Rectal smooth muscle tissue (tissue), 1 donor: ENCODE measurements around the gene VPS36.
"Not testable (repeated sequence)": the region's sequence is repeated elsewhere in the genome, so short reads cannot be mapped to it uniquely, and the experiment has no call there.

Experiments used
- H3K27ac ChIP-seq: one replicate; pipeline ENCODE4 v1.7.0; 2013; ENCODE audit warnings: low read depth, low read length, inconsistent platforms
- H3K27me3 ChIP-seq: one replicate; pipeline ENCODE4 v1.7.0; 2013; ENCODE audit warnings: low read length; ENCODE audit not compliant: control insufficient read depth, insufficient read depth
- H3K36me3 ChIP-seq: one replicate; pipeline ENCODE4 v1.7.0; 2013; ENCODE audit warnings: low read length; ENCODE audit not compliant: control insufficient read depth, insufficient read depth
- H3K4me1 ChIP-seq: one replicate; pipeline ENCODE4 v1.7.0; 2013; ENCODE audit warnings: low read length; ENCODE audit not compliant: control insufficient read depth, insufficient read depth
- H3K4me3 ChIP-seq: one replicate; pipeline ENCODE4 v1.7.0; 2013; ENCODE audit warnings: low read length
- H3K9ac ChIP-seq: one replicate; pipeline ENCODE4 v1.7.0; 2013; ENCODE audit warnings: low read length

Gene VPS36

DNA sequence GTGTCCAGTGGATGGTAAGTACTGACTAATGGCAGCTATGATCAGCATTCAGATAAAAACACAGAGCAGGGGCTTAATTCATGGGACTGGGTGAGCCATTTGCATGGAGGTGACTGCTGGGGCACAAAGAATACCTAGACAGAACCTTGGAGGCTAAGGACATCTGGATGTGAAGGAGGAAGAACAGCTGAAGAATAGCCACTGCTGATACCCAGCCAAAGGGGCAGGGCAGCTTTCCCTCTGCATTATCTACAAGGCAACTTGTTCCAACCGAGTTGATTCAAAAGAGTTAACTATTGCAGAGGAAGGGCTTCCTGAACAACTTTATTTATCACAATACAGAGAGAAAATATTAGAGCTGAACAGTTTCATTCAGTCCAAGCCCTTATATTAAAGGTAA is 31.4 kb downstream of the VPS36 start:
- Histone ChIP-seq H3K27me3 (no peaks in the 10 kb centered on the region), H3K27ac (no peak overlapping the region), H3K9ac (no peak overlapping the region), H3K4me3 (no peak overlapping the region), H3K4me1 (no peaks in the 10 kb centered on the region), H3K36me3 (peaks cover 8% of the 10 kb centered on the region)

DNA sequence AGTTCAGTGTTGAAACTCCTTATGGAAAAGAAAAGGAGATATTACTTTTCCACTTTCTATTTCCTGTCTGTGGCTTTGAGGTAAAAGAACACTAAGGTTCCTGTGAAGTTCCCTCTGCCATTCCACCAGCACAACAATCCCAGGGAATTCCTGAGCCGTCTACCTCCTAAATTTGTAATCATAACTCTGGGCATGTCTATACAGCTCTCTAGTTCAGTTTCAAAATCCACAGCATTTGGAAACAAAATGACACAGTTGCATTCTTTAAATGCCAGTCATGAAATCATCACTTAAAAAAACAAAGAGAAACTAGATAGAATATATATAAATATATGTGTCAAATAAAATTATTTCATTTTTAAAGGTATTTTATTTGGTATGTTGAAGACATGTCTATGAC is 35.5 kb downstream of the VPS36 start:
- H3K4me1 ChIP-seq, result no peaks in the 10 kb centered on the region
- H3K27me3 ChIP-seq, result no peaks in the 10 kb centered on the region
- no peak overlapping the region for H3K4me3 ChIP-seq
- no peak overlapping the region for H3K27ac ChIP-seq
- peaks cover 11% of the 10 kb centered on the region for H3K36me3 ChIP-seq
- H3K9ac ChIP-seq, result no peak overlapping the region

DNA sequence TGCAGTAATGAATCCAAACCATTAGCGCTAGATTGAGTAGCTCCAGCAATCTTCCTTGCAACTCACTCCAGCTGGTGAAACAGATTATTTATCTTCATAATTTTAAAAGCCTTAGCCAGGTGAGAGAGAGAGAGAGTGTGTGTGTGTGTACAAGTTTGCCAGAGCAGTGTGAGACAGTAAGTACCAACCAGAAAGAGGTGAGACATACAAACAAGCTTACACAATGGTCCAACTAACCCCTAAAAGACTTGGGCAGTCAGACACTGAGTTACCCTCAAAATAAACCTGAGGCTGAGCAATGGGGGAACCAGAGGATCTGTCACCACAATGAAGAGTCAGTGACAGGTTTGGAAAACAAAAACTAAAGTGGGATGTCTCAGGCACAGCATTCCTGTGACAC is 36.4 kb downstream of the VPS36 start:
- Histone ChIP-seq H3K27ac (no peak overlapping the region), H3K4me1 (no peaks in the 10 kb centered on the region), H3K27me3 (no peaks in the 10 kb centered on the region), H3K9ac (no peak overlapping the region), H3K4me3 (no peak overlapping the region), H3K36me3 (peaks cover 11% of the 10 kb centered on the region)

DNA sequence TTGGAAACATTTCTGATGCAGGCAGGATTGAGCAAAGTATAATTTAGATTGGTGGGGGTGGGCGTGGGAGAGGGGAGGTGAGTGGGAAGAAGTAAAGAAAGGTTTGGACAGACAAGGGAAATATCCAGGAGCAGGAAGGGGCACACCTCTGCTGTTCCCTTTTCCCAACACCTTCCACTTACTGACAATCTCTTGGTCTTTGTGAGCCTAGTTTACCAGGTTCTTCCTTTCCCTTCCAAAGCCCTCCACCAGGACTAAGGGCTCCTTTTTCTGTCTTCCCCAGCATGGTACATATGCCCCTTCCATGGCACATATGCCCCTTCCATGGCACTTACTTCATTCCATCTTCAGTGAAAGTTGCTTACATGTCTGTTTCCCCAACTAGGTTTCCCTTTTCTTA is 38.3 kb downstream of the VPS36 start:
- H3K4me1 ChIP-seq, result no peaks in the 10 kb centered on the region
- H3K27me3 ChIP-seq, result no peaks in the 10 kb centered on the region
- no peak overlapping the region for H3K9ac ChIP-seq
- H3K27ac ChIP-seq, result no peak overlapping the region
- H3K4me3 ChIP-seq, result no peak overlapping the region
- H3K36me3 ChIP-seq, result peaks cover 6% of the 10 kb centered on the region

DNA sequence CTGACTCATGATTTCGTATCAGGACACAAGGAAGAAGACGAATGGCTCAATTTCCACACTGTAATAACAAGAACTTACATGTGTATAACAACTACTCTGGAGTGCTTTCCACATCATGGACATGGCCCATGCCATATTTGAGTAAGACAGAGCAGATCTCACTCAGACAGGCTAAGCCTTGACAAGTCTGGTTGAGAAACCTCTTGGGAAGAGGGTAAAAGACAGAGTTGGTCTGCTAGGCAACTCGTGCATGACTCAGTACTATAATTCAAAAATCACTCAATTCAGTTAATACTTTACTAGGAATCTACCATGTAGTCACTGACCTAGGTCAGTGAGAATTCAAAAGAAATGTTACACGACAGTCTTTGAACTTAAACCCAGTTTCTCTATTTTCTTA is 38.8 kb downstream of the VPS36 start:
- no peaks in the 10 kb centered on the region for H3K27me3 ChIP-seq
- no peaks in the 10 kb centered on the region for H3K4me1 ChIP-seq
- no peak overlapping the region for H3K4me3 ChIP-seq
- H3K9ac ChIP-seq, result no peak overlapping the region
- H3K27ac ChIP-seq, result no peak overlapping the region
- peaks cover 6% of the 10 kb centered on the region for H3K36me3 ChIP-seq

DNA sequence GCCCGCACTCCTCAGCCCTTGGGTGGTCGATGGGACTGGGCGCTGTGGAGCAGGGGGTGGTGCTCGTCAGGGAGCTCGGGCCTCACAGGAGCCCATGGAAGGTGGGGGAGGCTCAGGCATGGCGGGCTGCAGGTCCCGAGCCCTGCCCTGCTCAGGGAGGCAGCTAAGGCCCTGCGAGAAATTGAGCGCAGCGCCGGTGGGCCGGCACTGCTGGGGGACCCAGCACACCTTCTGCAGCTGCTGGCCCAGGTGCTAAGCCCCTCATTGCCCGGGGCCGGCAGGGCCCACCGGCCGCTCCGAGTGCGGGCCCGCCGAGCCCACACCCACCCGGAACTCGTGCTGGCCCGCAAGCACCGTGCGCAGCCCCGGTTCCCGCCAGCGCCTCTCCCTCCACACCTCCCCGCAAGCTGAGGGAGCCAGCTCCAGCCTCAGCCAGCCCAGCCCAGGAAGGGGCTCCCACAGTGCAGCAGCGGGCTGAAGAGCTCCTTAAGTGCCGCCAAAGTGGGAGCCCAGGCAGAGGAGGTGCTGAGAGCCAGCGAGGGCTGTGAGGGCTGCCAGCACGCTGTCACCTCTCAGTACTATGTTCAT is 42.3 kb downstream of the VPS36 start:
- H3K27me3 ChIP-seq, H3K4me1 ChIP-seq, H3K36me3 ChIP-seq, H3K27ac ChIP-seq, H3K9ac ChIP-seq, H3K4me3 ChIP-seq: not testable (repeated sequence)

DNA sequence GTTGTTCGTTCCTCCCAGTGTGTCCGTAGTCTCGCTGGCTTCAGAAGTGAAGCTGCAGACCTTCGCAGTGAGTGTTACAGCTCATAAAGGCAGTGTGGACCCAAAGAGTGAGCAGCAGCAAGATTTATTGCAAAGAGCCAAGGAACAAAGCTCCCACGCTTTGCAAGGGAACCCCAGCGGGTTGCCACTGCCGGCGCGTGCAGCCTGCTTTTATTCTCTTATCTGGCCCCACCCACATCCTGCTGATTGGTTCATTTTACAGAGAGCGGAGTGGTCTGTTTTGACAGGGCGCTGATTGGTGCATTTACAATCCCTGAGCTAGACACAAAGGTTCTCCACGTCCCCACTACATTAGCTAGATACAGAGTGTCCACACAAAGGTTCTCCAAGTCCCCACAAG is 43.0 kb downstream of the VPS36 start:
- H3K36me3 ChIP-seq, H3K4me1 ChIP-seq, H3K9ac ChIP-seq, H3K27me3 ChIP-seq, H3K4me3 ChIP-seq, H3K27ac ChIP-seq: not testable (repeated sequence)

DNA sequence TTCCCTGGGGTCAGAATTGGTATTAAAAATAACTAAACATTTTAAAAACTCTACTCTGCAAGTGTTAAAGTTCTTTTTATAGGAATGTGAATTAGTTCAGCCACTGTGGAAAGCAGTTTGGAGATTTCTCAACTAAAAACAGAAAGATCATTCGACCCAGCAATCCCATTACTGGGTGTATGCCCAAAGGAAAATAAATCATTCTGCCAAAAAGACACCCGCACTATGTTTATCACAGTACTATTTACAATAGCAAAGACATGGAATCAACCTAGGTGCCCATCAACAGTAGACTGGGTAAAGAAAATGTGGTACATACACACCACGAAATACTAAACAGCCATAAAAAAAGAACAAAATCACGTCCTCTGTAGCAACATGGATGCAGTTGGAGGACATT is 43.8 kb downstream of the VPS36 start:
- Histone ChIP-seq H3K27me3 (no peaks in the 10 kb centered on the region), H3K27ac (no peak overlapping the region), H3K4me3 (no peak overlapping the region), H3K4me1 (peaks cover 4% of the 10 kb centered on the region), H3K9ac (no peak overlapping the region), H3K36me3 (no peaks in the 10 kb centered on the region)

DNA sequence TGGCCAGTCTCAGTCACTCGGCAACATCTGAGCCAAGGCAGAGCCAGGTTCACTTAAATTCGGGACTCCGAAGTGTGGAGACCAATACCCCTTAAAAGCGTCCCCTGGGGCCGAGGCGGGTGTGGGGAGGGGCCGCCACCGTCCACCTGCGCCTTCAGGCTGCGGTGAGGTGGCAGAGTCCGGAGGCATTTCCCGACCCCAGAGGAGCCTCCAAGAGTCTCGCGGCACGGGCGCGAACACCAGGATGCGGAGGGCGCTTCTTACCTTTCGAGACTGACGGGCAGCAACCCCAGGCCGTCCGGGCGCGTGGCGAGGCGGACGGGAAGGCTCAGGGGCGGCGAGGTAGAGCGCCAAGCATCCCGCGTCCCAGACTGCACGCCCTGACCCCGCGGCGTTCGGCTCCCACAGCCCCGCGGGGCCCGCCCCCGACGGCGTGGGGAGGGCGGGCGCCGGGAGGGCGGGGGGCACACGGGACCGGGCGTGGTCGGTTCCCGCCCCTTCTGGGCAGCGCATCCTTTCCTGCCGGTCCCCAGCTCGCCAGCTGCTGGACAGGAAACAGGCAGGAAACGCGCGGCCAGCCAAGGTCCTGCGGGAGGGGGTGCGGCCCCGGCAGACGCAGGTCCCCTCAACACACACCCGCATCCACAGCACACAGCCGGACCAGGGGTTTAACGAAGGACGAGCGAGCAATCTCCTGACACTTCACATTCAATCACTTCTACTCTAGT is 44.5 kb downstream of the VPS36 start, which contains the start of gene THSD1:
Gene THSD1, minus strand, starts transcription at position 406 of the 728 bp plus-strand sequence. CDS start 3,572 bp downstream, outside the sequence.
- Histone ChIP-seq H3K4me3 (peak within 1 kb of the TSS; percentile 32), H3K4me1 (peaks cover 4% of the 10 kb centered on the region), H3K36me3 (no peaks in the 10 kb centered on the region), H3K9ac (no peak within 1 kb of the TSS), H3K27me3 (no peaks in the 10 kb centered on the region), H3K27ac (no peak within 1 kb of the TSS)

DNA sequence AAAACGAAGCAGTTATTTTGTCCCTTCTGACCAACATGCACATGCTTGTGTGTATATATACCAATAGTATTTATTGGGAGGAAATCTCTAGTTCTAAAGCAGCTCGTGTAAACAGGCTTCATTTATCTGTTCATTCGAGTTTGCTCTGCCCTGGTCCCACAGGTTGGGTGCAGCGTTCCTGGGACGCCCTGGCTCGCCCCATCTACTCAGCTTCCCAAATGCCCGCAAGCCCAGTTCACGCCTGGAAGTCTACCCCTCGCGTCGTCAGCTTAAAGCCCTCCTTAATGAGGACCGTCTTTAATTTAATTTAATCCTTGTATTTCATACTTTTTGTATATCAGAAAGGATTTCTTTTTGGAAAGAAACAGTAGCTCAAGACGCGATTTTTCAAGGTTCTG is 45.1 kb downstream of the VPS36 start:
- Histone ChIP-seq H3K27ac (no peak overlapping the region), H3K27me3 (no peaks in the 10 kb centered on the region), H3K36me3 (no peaks in the 10 kb centered on the region), H3K4me1 (peaks cover 4% of the 10 kb centered on the region), H3K9ac (no peak overlapping the region), H3K4me3 (peak overlapping the region; percentile 32)

DNA sequence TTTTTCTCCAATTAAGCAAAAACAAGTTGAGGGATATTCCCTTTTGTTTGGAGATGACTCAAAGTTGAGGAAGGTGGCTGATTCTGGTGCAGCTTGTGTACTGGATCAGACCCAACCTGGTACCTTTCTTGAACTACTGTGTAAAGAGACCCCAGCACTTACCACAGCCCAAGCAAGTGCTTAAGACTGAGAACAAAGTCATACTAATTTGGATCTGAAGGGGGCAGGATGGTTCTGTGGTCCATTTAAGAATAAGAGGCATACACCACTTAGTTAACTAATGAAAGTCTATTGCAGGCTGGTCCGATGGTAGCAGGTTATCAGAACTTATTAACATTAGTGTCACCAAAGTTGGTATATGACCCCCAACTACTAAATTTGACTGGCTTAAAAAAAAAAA is 50.7 kb downstream of the VPS36 start:
- Histone ChIP-seq H3K27me3 (no peaks in the 10 kb centered on the region), H3K4me3 (no peak overlapping the region), H3K9ac (no peak overlapping the region), H3K4me1 (no peaks in the 10 kb centered on the region), H3K36me3 (no peaks in the 10 kb centered on the region), H3K27ac (no peak overlapping the region)

DNA sequence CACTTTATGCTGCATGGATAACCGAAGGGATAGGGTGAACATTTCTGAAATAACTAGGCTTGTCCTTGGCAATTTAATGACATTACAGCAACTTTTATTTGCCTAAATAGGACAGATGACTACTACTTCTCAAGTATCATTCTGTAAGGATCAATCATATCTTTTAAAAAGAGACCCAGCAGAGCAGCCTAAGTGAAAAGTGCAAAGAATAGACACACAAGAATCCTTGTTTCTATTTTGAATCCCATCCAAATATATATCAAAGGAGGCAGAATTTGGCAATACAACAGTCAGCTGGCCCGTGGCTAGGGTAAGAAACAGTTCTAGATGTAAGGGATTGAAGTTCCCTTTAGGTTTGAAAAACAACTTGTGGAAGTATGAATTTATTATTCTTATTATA is 51.4 kb downstream of the VPS36 start:
- H3K36me3 ChIP-seq, result no peaks in the 10 kb centered on the region
- H3K4me3 ChIP-seq, result no peak overlapping the region
- no peak overlapping the region for H3K27ac ChIP-seq
- H3K27me3 ChIP-seq, result no peaks in the 10 kb centered on the region
- no peaks in the 10 kb centered on the region for H3K4me1 ChIP-seq
- no peak overlapping the region for H3K9ac ChIP-seq

DNA sequence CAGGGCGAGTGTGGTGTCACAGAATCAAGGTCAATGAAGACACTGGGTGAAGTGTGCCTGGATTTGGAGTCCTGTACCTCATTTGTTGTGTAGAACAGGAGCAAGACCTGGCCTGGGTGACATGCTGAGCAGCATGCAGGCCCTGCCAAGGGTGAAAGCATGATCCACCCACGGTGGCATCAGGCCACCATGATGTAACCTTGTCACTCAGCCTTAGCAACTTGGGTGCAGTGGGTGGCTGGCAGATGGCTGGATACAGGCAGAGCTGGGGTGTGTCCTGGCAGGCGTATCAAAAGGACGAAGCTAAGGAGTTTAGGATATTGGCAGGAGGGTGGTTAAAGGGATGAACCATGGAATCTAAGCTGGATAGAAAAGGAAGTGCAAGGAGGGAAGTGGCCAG is 54.7 kb downstream of the VPS36 start:
- no peak overlapping the region for H3K4me3 ChIP-seq
- H3K9ac ChIP-seq, result no peak overlapping the region
- H3K27me3 ChIP-seq, result no peaks in the 10 kb centered on the region
- H3K36me3 ChIP-seq, result no peaks in the 10 kb centered on the region
- H3K4me1 ChIP-seq, result no peaks in the 10 kb centered on the region
- no peak overlapping the region for H3K27ac ChIP-seq
